Ishikawa (cell line): Measurements from ENCODE around the gene KRTAP10-11.

Experiments
- CEBPB ChIP-seq: IDR thresholded peaks from 2 replicates; pipeline ENCODE4 v1.6.1; 2012
- EGR1 ChIP-seq: IDR thresholded peaks from 2 replicates; pipeline ENCODE4 v1.6.1; 2012
- EP300 ChIP-seq: IDR thresholded peaks from 2 replicates; pipeline ENCODE4 v1.6.1; 2012; ENCODE audit warnings: borderline replicate concordance
- FOXM1 ChIP-seq: IDR thresholded peaks from 2 replicates; pipeline ENCODE4 v1.6.1; 2012; ENCODE audit warnings: low read depth, borderline replicate concordance
- TAF1 ChIP-seq: IDR thresholded peaks from 2 replicates; pipeline ENCODE4 v1.6.1; 2012; ENCODE audit warnings: low read depth, mild to moderate bottlenecking
- TEAD4 ChIP-seq: IDR thresholded peaks from 2 replicates; pipeline ENCODE4 v1.6.1; 2012
- YY1 ChIP-seq: IDR thresholded peaks from 2 replicates; pipeline ENCODE4 v1.6.1; 2012; ENCODE audit warnings: low read depth
- TF ChIP-seq, protein P1 (sequence below): IDR thresholded peaks from 2 replicates; pipeline ENCODE4 v1.6.1; 2012; ENCODE audit warnings: low read depth, mild to moderate bottlenecking

DNA sequence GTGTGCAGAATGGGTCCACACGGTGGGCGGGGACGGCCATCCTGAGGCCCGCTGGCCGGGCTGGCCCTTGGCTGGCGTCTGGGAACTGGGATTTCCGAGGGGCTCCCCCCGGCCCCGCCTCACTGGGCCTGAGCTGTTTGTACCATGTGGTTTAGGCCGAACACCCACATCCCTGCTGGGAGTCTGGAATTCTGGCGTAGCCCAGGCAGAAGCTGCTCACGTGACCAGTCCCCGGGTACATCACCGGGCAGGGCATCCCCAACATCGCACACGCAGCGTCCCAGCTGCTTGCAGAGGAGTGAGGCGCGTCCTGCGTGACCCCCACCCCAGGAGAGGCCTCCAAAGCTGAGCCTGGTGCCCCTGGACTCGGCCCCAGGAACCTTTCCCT, 43.8 kb upstream of the KRTAP10-11 start:
- no peak for TF ChIP-seq TAF1
- TF ChIP-seq TEAD4, result no peak
- no peak for TF ChIP-seq CEBPB
- TF ChIP-seq, protein P1, sequence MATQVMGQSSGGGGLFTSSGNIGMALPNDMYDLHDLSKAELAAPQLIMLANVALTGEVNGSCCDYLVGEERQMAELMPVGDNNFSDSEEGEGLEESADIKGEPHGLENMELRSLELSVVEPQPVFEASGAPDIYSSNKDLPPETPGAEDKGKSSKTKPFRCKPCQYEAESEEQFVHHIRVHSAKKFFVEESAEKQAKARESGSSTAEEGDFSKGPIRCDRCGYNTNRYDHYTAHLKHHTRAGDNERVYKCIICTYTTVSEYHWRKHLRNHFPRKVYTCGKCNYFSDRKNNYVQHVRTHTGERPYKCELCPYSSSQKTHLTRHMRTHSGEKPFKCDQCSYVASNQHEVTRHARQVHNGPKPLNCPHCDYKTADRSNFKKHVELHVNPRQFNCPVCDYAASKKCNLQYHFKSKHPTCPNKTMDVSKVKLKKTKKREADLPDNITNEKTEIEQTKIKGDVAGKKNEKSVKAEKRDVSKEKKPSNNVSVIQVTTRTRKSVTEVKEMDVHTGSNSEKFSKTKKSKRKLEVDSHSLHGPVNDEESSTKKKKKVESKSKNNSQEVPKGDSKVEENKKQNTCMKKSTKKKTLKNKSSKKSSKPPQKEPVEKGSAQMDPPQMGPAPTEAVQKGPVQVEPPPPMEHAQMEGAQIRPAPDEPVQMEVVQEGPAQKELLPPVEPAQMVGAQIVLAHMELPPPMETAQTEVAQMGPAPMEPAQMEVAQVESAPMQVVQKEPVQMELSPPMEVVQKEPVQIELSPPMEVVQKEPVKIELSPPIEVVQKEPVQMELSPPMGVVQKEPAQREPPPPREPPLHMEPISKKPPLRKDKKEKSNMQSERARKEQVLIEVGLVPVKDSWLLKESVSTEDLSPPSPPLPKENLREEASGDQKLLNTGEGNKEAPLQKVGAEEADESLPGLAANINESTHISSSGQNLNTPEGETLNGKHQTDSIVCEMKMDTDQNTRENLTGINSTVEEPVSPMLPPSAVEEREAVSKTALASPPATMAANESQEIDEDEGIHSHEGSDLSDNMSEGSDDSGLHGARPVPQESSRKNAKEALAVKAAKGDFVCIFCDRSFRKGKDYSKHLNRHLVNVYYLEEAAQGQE, result no peak
- no peak for TF ChIP-seq EP300
- TF ChIP-seq YY1, result no peak
- no peak for TF ChIP-seq EGR1
- TF ChIP-seq FOXM1, result no peak
